RCC 7860 (cell line): ENCODE data around the gene TTC36.
"Not testable (repeated sequence)": the region's sequence is repeated elsewhere in the genome, so short reads cannot be mapped to it uniquely, and the experiment has no call there.

Source experiments
- DNase-seq: peaks from one replicate; pipeline ENCODE4 v3.0.0-alpha.2; 2015; ENCODE audit warnings: low spot score
- FAIRE-seq: peaks from 2 replicates; lab custom pipeline; 2012; peaks lifted over from hg19 to GRCh38; lab: Jason Lieb, UNC

Gene TTC36

DNA sequence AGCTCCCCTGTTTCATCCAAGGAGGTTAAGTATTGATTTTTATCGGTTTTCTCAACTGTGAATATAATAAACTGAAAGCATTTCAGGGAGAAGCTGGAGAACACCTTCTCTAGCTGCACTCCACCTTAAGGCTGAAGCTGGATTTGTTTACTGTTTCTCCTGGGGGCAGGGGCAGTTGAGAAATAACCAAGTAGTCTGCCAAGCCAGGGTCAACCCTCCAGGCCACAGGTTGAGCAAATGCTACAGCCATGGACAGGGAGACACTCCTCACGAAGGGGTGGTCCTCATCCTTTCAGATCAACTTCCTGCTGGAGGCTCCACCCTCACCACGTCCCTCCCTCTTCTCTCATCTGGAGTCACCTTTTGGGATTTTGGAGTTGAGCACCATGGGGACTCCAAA is at the start of gene TTC36:
TTC36 (plus strand) TSS at position 366 of the 400 bp plus-strand sequence; CDS start at position 387, 21 bp downstream.
- FAIRE-seq: no peak
- DNase-seq: no peak

GRCh38 chr11:118481238-118481637 is 46.0 kb upstream of the TTC36 start:
- FAIRE-seq, DNase-seq: not testable (repeated sequence)

GRCh38 chr11:118484405-118484804 is 42.9 kb upstream of the TTC36 start:
- no peak for FAIRE-seq

GRCh38 chr11:118485273-118485672 is 42.0 kb upstream of the TTC36 start:
- no peak for FAIRE-seq
- DNase-seq: no peak

More at GRCh38 chr11:118484405-118484804, 42.9 kb upstream of the TTC36 start:
- no peak for DNase-seq

- peak; percentile 57 for FAIRE-seq
- DNase-seq: peak; percentile 62
These were observed 38.7 kb upstream of the TTC36 start for GRCh38 chr11:118488480-118489109.

GRCh38 chr11:118491041-118491440 is 36.2 kb upstream of the TTC36 start:
- no peak for FAIRE-seq
- DNase-seq: no peak

DNA sequence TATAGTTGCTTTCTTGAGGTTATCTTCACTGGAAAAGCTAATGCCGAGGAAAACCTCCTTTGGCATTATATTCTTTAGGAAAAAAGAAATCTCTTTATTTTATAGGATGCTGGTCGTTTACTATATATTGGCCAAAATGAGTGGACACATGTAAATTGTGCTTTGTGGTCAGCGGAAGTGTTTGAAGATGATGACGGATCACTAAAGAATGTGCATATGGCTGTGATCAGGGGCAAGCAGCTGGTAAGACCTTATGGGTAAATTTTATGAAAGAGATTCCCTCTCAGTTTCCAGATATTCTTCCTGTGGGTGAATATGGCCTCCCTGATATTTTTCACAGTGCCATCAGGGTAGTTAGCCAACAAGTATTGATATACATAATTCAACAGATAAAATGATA is 29.4 kb upstream of the TTC36 start:
- DNase-seq (no peak), FAIRE-seq (no peak)

DNA sequence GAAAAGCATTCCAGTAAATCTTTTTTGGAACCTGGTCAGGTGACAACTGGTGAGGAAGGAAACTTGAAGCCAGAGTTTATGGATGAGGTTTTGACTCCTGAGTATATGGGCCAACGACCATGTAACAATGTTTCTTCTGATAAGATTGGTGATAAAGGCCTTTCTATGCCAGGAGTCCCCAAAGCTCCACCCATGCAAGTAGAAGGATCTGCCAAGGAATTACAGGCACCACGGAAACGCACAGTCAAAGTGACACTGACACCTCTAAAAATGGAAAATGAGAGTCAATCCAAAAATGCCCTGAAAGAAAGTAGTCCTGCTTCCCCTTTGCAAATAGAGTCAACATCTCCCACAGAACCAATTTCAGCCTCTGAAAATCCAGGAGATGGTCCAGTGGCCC is 24.1 kb upstream of the TTC36 start:
- DNase-seq (no peak), FAIRE-seq (no peak)

DNA sequence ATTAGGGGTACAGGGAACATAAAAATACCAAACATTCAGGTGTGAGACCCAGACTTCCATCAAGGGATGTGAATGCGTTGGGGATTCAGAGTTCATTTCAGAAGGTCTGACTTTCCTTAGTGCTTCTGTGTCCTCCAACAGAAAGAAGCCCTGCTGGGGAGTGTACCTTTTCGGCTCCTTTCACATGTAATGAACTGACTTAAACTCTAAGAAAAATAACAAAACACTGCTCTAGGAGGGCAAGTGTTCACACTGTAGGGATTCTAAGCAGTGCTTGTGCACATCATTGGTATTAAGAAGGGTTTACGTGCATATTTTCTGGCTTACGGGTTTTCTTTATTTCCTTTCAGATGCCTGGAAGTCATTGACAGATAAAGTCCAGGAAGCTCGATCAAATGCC is 15.7 kb upstream of the TTC36 start:
- DNase-seq (no peak), FAIRE-seq (no peak)

- DNase-seq (no peak), FAIRE-seq (no peak)
These were observed 13.2 kb upstream of the TTC36 start for GRCh38 chr11:118514103-118514502.

DNA sequence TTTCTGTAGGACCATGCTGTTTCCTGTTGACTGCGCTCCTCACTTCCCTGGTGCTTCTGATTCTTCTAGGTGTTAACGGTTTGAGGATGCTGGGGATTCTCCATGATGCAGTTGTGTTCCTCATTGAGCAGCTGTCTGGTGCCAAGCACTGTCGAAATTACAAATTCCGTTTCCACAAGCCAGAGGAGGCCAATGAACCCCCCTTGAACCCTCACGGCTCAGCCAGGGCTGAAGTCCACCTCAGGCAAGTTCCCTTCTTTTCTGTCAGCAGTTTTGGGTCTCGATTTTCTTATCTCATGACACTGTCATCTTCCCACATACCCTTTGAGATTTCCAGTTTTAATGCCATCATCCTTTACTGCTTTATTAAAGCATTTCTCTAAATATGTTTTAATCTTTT is 7.7 kb upstream of the TTC36 start:
- FAIRE-seq: no peak
- no peak for DNase-seq

GRCh38 chr11:118521892-118522311 is 5.4 kb upstream of the TTC36 start:
- no peak for DNase-seq
- no peak for FAIRE-seq

DNA sequence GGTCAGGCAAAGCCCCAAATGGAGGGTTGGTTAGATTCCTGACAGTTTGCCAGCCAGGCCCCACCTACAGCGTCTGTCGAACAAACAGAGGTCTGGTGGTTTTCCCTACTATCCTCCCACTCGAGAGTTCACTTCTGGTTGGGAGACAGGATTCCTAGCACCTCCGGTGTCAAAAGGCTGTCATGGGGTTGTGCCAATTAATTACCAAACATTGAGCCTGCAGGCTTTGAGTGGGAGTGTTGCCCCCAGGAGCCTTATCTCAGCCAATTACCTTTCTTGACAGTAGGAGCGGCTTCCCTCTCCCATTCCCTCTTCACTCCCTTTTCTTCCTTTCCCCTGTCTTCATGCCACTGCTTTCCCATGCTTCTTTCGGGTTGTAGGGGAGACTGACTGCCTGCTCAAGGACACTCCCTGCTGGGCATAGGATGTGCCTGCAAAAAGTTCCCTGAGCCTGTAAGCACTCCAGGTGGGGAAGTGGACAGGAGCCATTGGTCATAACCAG is 4.7 kb upstream of the TTC36 start:
- no peak for FAIRE-seq

GRCh38 chr11:118524356-118524755 is 2.9 kb upstream of the TTC36 start:
- DNase-seq (no peak), FAIRE-seq (no peak)

More for the DNA sequence above, 4.7 kb upstream of the TTC36 start:
- no peak for DNase-seq

DNA sequence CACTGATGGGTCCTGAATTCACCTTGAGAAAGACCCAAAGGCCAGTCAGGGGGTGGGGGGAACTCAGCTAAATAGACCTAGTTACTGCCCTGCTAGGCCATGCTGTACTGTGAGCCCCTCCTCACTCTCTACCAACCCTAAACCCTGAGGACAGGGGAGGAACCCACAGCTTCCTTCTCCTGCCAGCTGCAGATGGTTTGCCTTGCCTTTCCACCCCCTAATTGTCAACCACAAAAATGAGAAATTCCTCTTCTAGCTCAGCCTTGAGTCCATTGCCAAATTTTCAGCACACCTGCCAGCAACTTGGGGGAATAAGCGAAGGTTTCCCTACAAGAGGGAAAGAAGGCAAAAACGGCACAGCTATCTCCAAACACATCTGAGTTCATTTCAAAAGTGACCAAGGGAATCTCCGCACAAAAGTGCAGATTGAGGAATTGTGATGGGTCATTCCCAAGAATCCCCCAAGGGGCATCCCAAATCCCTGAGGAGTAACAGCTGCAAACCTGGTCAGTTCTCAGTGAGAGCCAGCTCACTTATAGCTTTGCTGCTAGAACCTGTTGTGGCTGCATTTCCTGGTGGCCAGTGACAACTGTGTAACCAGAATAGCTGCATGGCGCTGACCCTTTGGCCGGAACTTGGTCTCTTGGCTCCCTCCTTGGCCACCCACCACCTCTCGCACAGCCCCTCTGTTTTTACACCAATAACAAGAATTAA is 2.4 kb upstream of the TTC36 start:
- DNase-seq: no peak
- FAIRE-seq: no peak

GRCh38 chr11:118526688-118527087 is 586 bp upstream of the TTC36 start:
- DNase-seq (no peak), FAIRE-seq (no peak)

DNA sequence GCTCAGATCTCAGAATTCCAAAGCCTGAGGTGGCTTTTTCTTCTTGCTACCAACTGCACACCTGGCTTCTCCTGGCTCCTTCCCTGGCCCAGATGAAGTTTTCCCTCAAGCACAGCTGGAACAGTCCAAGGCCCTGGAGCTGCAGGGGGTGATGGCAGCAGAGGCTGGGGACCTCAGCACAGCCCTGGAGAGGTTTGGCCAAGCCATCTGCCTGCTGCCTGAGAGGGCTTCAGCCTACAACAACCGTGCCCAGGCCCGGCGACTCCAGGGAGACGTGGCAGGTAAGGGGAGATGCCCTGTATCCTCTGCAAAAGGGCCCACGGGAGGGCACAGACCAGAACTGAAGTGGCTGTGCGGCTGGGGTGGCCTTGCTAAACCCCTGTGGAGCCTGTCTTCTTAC is 1.2 kb downstream of the TTC36 start:
- FAIRE-seq (no peak), DNase-seq (no peak)

GRCh38 chr11:118529584-118530175 is 2.4 kb downstream of the TTC36 start:
- no peak for DNase-seq
- no peak for FAIRE-seq

DNA sequence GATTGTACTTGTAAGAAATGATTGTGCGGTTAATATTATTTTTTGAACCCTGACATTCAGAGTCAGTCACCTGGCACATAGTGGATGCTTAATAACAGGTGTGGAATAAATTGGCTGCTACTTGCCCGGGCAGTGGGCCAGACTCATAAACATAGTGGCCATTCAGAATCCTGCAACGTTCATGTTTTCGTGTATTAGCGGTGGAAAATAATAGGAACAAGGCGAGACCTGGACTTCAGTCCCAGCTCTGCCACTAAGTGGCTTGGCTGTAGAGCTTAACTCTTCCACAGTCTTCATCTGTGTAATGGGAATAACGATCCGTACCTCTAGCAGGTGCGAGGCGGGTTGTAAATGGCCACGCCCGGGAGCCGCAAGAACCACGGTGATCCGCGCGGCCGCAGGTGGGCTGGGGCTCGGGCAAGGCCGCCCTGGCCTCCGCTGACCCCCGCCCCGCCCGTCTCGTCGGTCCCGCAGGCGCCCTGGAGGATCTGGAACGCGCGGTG is 3.0 kb downstream of the TTC36 start:
- no peak for DNase-seq
- no peak for FAIRE-seq

GRCh38 chr11:118530683-118531596 is 3.7 kb downstream of the TTC36 start, which contains the start of gene TMEM25:
Gene TMEM25, plus strand, starts transcription at chr11:118531192. Its CDS starts 610 bp downstream, at chr11:118531802.
- FAIRE-seq (no peak), DNase-seq (no peak)
